ENCODE results near the gene ACTL10. TPM values are rescaled to one million over a fixed set of nuclear protein-coding genes. Genes with fewer than 3 reads are reported as not detected.

The ACTL10 gene
- total RNA-seq, 1 donor from 2014 or later, result not detected

DNA sequence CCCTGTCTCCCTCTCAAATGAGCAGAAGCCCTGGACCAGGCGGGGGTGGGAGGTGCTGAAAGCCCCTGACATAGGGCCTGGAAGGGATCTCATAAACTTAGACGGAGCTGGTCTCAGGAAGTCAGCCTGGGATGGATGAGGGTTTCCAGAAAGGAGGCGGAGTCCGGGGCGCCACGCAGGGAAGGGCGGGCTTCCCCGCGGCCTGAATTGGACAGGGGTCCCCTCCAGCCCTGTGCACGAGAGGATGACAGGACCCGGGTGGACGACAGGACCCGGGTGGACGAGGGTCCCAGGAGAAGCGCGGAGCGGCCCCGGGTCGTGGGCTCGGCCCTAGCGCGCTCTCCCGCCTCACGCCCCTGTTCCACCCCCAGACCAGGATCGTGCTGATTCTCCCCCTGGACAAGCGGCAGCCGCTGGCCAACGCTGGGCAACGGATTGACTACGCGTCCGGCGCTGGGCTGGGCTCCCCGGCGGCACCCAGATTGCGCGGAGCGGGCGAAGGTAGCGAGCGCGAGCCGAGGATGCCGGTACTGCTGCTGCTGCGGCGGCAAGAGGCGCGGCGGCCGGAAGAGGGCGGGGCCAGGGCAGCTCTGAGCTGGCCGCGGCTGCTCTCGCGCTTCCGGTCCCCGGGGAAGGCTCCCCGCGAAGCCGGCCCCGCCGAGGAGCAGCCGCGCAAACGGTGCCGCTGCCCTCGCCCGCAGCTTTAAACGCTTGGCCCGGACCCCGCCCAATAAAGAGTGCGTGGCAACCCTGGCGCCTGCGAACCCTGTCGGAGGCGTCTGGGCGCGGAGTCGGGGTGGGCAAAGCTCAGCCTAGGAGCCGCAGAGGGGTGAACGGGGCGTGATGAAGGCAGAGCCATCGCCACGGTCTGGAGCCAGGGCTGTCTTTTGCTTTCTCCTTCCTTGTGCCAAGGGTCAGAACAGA is 3.3 kb upstream of the ACTL10 start:
- peak; percentile 77 for DNase-seq (ENCODE audit: low read depth)

- no peak for DNase-seq (ENCODE audit: low read depth)
These were observed 2.5 kb upstream of the ACTL10 start for GRCh38 chr20:33664085-33664761.

- DNase-seq (ENCODE audit: low read depth), result no peak
These were observed 2.0 kb upstream of the ACTL10 start for GRCh38 chr20:33664762-33665144.

GRCh38 chr20:33667245-33667675 is 517 bp downstream of the ACTL10 start:
- DNase-seq (ENCODE audit: low read depth), result no peak

DNA sequence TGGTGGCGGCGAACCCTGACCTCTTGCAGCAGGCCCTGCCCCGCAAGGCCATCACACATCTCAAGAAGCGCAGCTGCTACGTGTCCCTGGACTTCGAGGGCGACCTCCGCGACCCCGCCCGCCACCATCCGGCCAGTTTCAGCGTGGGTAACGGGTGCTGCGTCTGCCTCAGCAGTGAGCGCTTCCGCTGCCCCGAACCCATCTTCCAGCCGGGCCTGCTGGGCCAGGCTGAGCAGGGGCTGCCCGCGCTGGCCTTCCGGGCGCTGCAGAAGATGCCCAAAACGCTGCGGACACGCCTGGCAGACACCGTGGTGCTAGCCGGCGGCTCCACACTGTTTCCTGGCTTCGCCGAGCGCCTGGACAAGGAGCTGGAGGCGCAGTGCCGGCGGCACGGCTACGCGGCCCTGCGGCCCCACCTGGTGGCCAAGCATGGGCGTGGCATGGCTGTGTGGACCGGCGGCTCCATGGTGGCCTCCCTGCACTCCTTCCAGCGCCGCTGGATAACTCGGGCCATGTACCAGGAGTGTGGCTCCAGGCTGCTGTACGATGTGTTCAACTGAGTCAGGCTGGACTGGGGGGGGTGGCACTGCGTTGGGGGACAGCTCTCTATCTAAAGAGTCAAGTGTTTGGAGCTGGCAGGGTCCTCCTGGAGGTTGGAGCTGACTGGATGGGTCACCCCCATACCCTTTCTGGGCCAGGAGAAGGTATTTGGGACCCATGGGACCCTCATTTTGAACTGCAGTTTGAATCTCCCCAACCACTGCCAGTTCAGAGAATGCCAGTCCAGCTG is 1.1 kb downstream of the ACTL10 start:
- no peak for DNase-seq (ENCODE audit: low read depth)

GRCh38 chr20:33668466-33669155 is 1.9 kb downstream of the ACTL10 start:
- DNase-seq (ENCODE audit: low read depth), result no peak

- DNase-seq (ENCODE audit: low read depth), result no peak
These were observed 2.5 kb downstream of the ACTL10 start for GRCh38 chr20:33669224-33669623.

DNA sequence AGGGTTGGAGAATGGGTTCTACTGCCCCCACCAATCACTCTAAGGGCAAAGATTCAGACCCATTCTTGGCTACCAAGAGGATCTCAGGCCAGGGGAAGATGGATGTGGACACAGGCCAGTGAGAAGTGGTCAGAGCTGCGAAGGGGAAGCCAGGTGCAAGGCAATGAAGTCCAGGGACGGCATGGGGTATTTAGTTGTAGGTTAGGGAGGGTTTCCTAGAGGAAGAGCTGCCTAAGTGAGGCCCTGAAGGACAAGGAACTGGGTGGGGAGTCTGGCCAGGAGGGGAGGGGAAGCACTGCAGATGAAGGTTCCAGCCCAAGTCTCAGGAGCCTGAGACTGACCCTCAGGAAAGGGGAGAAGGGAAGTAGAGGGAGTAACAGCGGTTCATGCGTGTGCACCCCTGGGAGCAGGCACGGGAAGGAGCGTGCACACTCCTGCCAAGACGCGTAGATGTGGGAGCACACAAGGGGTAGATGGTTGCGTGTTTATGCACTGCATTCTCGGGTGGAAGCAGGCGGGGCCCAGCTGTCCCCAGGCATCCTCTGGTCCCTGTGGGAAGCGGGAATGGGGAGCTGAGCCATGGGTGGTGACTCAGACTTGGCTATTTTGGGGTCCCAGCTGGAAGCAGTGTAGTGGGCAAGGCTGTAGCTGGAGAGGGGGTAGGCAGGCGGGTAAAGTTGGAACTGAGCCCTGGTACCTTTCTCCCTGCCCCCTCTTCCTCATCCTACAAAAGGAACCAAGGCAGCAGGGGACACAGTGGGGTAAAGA is 3.3 kb downstream of the ACTL10 start:
- DNase-seq (ENCODE audit: low read depth), result peak; percentile 95

GRCh38 chr20:33670715-33671499 is 4.2 kb downstream of the ACTL10 start:
- DNase-seq (ENCODE audit: low read depth), result no peak

DNA sequence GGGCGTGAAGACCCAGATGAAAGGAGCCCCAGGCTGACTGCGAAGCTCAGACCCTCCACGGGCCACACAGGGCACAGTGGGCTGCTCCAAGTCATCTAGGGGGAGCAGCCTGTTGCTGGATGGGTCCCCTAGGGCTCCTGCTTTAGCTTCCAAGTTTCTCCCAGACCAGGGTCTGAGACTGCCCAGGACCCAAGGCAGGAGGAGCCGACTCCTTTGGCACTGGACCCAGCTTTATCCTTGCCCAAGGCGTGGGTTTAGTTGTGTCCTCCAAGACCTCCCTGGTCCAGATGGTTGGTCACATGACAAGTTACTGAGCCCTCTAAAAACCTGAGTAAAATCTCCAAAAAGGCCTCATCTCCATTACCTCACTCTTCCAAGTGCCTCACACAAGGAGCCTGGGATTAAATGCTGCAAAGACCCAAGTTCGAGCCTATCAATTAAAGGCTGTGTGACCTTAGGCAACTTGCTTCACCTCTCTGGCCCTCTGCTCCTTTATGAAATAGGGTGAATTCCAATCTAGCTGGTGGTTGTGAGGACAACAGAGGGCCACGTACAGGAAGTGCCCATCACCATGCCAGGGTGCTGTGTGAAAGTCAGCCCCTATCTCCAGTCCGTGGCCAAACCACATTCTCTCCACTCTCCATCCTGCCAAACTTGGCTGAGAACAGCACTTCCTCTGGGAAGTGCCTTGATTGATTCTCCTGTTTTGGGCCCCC is 5.0 kb downstream of the ACTL10 start:
- DNase-seq (ENCODE audit: low read depth), result no peak

DNA sequence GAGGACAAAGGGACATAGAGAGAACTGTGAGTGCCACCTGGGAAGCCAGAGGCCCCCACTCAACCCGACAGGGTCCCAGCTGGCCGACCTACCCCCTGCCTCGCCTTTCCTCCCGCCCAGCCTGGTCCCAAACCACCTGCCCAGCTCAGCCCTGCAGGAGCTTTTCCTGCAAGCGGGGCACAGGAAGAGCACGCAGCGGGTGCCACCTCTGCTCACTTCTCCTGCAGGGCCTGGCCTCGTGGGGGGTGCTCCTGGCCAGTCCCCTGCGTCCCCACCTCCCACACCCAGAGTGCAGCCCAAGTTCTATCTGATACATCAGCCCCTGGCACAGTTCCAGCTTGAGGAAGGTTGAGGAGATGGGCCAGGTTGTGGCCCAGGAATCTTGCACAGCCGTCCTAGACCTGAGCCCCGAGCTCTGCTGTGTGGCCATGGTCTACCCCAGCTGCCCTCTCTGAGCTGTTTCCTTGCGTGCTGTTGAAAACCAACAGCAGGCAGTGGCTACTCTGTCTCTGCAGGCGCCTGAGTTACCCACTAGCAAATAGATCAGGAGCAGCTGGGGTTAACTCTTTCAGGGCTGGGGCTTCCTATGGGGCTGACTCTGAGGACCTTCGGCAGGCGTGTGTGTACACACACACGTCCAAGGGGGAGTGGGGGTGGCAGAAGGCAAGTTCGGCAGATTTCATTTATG is 5.8 kb downstream of the ACTL10 start:
- peak; percentile 72 for DNase-seq (ENCODE audit: low read depth)

DNA sequence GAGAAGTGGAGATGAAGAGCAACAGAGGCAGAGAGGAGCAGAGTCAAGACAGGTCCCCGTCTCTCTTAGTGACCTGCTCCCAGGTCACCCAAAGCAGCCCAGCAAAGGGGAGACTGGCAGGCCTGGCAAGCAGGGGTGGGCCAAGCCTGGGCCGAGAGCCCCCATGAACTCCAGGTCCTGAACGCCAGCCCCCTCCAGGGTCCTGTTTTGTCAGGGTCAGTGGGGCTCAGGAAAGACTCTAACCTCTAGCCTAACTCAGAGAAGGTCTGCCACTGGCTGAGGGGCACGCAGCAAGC is 6.3 kb downstream of the ACTL10 start:
- no peak for DNase-seq (ENCODE audit: low read depth)

DNA sequence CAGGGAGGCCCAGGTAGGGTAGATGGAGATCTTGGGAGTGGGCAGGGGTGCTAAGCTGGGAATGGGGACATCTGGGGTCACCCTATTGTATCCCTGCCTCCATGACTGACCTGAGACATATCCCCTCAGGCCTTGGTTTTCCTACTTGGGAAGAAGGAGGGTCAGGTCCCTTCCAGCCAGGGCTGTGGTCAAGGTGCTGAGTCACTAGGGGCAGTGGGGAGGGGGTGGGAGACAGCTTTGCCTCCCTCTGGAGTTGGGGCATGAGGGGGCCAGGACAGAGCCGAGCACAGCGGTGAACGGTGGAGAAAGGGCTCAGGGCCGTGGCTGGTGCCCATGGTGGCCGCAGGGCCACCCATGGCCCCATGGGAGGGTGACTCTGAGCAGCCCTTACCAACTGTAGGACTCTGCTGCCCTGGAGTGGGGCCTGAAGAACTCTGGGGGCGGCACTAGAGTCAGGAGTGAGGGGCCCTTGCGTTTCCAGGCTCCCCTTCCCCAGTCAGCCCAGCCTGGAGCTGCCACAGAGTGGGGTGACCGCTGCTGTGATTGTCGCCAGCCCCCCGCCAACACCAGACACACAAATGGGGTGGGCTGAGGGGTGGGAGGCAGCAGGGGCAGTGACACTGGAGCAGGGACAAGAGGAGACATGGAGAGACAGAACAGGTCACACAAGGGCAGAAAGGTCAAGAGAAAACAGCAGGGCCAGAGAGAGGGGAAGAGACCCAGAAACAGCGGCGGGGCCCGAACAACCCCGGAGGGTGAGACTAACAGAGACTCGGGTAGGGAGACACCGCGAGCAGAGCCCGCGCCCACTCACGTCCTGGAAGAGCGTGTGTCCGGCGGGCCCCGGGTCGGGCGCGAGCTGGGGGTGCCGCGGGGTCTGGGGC is 6.9 kb downstream of the ACTL10 start:
- DNase-seq (ENCODE audit: low read depth), result peak; percentile 54

DNA sequence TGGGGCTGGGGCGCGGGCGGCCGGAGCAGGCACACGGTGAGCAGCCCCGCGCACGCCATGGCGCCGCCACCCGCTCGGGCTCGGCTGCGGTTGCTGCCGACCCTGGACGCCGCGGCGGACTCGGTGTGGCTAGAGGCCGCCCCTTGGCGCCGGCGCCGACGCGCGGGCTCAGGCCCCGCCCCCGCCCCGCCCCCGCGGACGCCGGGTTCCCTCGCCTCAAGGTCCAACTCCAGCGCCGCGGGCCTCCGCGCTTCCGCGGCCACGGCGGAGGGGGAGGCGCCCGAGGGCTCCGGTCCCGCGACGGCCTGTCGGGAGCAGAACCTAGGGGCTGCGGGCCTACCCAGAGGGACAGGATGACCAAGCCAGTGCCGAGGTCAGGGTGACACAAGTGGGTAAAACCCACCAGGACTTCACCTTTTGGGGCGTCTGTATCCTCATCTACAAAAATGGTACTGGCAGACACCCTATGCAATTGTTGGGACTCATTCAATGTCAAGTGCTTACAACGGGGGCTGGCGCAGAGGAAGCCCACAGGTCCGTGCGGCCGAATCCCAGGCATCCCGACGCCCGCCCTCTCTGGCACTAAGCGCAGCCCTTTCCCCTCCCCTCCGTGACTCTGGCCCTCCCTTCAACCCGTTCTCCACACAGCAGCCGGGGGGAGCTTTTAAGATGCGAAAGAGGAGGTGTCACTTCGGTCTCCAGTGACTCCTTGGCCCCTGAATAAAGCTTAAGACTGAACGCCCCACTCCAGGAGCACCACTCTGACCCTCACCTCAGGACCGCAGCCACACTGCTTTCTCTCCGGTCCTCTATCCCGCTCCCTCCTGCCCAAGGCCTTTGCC is 7.8 kb downstream of the ACTL10 start, which contains the start of gene NECAB3:
Gene NECAB3 (minus strand): TSS at position 135 of the 842 bp plus-strand sequence. CDS start 76 bp downstream, at position 59.
- DNase-seq (ENCODE audit: low read depth), result peak; percentile 79

GRCh38 chr20:33675136-33675959 is 8.6 kb downstream of the ACTL10 start:
- DNase-seq (ENCODE audit: low read depth), result no peak

Measured in myocyte (in vitro differentiated cells).